ENCODE results near the gene MRPS34. TPM values are rescaled to one million over a fixed set of nuclear protein-coding genes. Genes with fewer than 3 reads are reported as not detected.

Gene MRPS34
- polyA plus RNA-seq, 1 donor (not counting 4 experiments of a cell fraction or from before 2014, with no cell fraction given): 74.3 TPM

DNA sequence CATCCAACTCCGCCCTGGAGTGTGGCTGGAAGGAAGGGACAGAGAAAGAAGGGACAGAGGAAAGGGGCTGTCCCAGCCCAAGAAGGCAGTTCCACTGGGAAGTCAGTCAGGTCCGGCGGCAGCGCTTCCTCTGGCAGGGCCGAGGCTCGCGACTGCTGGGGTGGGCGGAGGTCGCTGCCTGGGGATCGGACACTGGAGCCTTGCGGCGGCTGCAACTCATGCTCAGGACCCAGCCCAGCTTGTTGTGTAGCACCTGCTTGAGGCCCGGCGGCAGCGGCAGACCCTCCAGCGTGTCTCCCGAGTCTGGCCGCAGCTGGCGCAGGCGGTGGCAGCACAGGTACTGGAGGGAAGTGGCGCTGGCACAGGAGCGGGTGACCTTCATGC is 4.0 kb upstream of the MRPS34 start:
- no peak overlapping the region for H3K9ac ChIP-seq (ENCODE audit: control insufficient read depth, extremely low read depth, insufficient read depth, low read length)
- no peak overlapping the region for H2AFZ ChIP-seq (ENCODE audit: control insufficient read depth, low read length)
- no peaks in the 10 kb centered on the region for H3K27me3 ChIP-seq (ENCODE audit: control insufficient read depth, extremely low read depth, insufficient read depth, low read length)
- H3K79me2 ChIP-seq (ENCODE audit: control insufficient read depth, insufficient read depth, low read length): peaks cover 32% of the 10 kb centered on the region
- TF ChIP-seq, protein P1, sequence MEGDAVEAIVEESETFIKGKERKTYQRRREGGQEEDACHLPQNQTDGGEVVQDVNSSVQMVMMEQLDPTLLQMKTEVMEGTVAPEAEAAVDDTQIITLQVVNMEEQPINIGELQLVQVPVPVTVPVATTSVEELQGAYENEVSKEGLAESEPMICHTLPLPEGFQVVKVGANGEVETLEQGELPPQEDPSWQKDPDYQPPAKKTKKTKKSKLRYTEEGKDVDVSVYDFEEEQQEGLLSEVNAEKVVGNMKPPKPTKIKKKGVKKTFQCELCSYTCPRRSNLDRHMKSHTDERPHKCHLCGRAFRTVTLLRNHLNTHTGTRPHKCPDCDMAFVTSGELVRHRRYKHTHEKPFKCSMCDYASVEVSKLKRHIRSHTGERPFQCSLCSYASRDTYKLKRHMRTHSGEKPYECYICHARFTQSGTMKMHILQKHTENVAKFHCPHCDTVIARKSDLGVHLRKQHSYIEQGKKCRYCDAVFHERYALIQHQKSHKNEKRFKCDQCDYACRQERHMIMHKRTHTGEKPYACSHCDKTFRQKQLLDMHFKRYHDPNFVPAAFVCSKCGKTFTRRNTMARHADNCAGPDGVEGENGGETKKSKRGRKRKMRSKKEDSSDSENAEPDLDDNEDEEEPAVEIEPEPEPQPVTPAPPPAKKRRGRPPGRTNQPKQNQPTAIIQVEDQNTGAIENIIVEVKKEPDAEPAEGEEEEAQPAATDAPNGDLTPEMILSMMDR (optimal IDR thresholded peaks at IDR 0.05 in 1 of 3, IDR thresholded peaks at IDR 0.05 in 1 of 3, conservative IDR thresholded peaks at IDR 0.05 in 1 of 3; ENCODE audit: extremely low read depth in 1 of 3, insufficient read depth in 2 of 3, low read length in 3 of 3): no peak
- no peak for TF ChIP-seq EZH2 (IDR thresholded peaks at IDR 0.05; ENCODE audit: low read length)
- dilution Hi-C loops (cut with MboI; ENCODE audit: extremely low pct_ligation_motif_present, low sequenced_read_pairs): no loop called here
- H3K27ac ChIP-seq (ENCODE audit: control insufficient read depth, insufficient read depth, low read length): no peak overlapping the region
- peaks cover 4% of the 10 kb centered on the region for H3K9me1 ChIP-seq (ENCODE audit: control insufficient read depth, extremely low read depth, insufficient read depth, low read length)
- no peak for FAIRE-seq
- peaks cover 2% of the 10 kb centered on the region for H4K20me1 ChIP-seq (ENCODE audit: control insufficient read depth, extremely low read depth, insufficient read depth, low read length)
- no peak overlapping the region for H3K4me3 ChIP-seq (ENCODE audit: control insufficient read depth in 2 of 3, extremely low read depth in 1 of 3, insufficient read depth in 2 of 3, low read depth in 1 of 3, low read length in 3 of 3)
- peaks cover 22% of the 10 kb centered on the region for H3K4me1 ChIP-seq (ENCODE audit: control insufficient read depth, extremely low read depth, insufficient read depth, low read length)
- H3K4me2 ChIP-seq (ENCODE audit: control insufficient read depth, extremely low read depth, insufficient read depth, low read depth, low read length): no peak overlapping the region
- peaks cover 3 to 16% of the 10 kb centered on the region in 2 experiments for H3K36me3 ChIP-seq (ENCODE audit: control insufficient read depth in 2 of 2, extremely low read depth in 1 of 2, insufficient read depth in 2 of 2, low read length in 2 of 2)
- DNase-seq (ENCODE audit: low read depth, low spot score): no peak
- H3K9me3 ChIP-seq (ENCODE audit: control insufficient read depth, low read depth, low read length): no peaks in the 10 kb centered on the region

DNA sequence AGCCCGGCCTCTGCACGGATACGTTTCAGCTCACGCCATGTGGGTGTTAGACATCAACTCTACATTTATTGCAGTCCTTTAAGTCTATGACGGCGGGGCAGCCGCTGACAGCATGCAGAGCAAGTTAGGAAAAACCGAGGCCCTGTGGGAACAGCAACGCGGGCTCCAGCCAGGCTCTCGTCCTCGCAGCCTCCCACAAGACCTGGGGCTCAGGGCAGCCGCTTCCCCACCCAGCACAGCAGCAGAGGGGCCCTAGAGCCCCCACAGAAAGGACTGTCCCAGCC is 3.7 kb upstream of the MRPS34 start:
- FAIRE-seq (no peak), DNase-seq (ENCODE audit: low read depth, low spot score) (no peak)
- Histone ChIP-seq H3K4me1 (ENCODE audit: control insufficient read depth, extremely low read depth, insufficient read depth, low read length) (peaks cover 25% of the 10 kb centered on the region), H3K36me3 (ENCODE audit: control insufficient read depth in 2 of 2, extremely low read depth in 1 of 2, insufficient read depth in 2 of 2, low read length in 2 of 2) (peaks cover 3 to 16% of the 10 kb centered on the region in 2 experiments), H3K9me1 (ENCODE audit: control insufficient read depth, extremely low read depth, insufficient read depth, low read length) (peaks cover 4% of the 10 kb centered on the region), H3K9ac (ENCODE audit: control insufficient read depth, extremely low read depth, insufficient read depth, low read length) (no peak overlapping the region), H2AFZ (ENCODE audit: control insufficient read depth, low read length) (no peak overlapping the region), H3K79me2 (ENCODE audit: control insufficient read depth, insufficient read depth, low read length) (peaks cover 35% of the 10 kb centered on the region), H3K27me3 (ENCODE audit: control insufficient read depth, extremely low read depth, insufficient read depth, low read length) (no peaks in the 10 kb centered on the region), H3K9me3 (ENCODE audit: control insufficient read depth, low read depth, low read length) (no peaks in the 10 kb centered on the region), H3K27ac (ENCODE audit: control insufficient read depth, insufficient read depth, low read length) (no peak overlapping the region), H3K4me2 (ENCODE audit: control insufficient read depth, extremely low read depth, insufficient read depth, low read depth, low read length) (no peak overlapping the region), H4K20me1 (ENCODE audit: control insufficient read depth, extremely low read depth, insufficient read depth, low read length) (peaks cover 2% of the 10 kb centered on the region), H3K4me3 (ENCODE audit: control insufficient read depth in 2 of 3, extremely low read depth in 1 of 3, insufficient read depth in 2 of 3, low read depth in 1 of 3, low read length in 3 of 3) (no peak overlapping the region)
- TF ChIP-seq, protein P1 (optimal IDR thresholded peaks at IDR 0.05 in 1 of 3, IDR thresholded peaks at IDR 0.05 in 1 of 3, conservative IDR thresholded peaks at IDR 0.05 in 1 of 3; ENCODE audit: extremely low read depth in 1 of 3, insufficient read depth in 2 of 3, low read length in 3 of 3): no peak
- TF ChIP-seq EZH2 (IDR thresholded peaks at IDR 0.05; ENCODE audit: low read length): no peak
- dilution Hi-C loops (cut with MboI; ENCODE audit: extremely low pct_ligation_motif_present, low sequenced_read_pairs): no loop called here

Measured in keratinocyte (primary cell).